Vagina (tissue), 2 donors: ENCODE data around the gene SLTM. TPM values are rescaled to one million over a fixed set of nuclear protein-coding genes. Genes with fewer than 3 reads are reported as not detected.
"Not testable (repeated sequence)": the region's sequence is repeated elsewhere in the genome, so short reads cannot be mapped to it uniquely, and the experiment has no call there.

Experiments
- DNase-seq, 2 donors: peaks; one replicate each; pipeline ENCODE4 v3.0.0-alpha.2; 2017; ENCODE audit errors: extremely low spot score in 2 of 2
- H3K27ac ChIP-seq: fragments of 200-600 bp; sonication (generic); one replicate; pipeline ENCODE4 v1.5.1; 2019
- H3K27me3 ChIP-seq: fragments of 200-600 bp; sonication (generic); one replicate; pipeline ENCODE4 v1.5.1; 2019
- H3K36me3 ChIP-seq, 2 donors: fragments of 200-600 bp; sonication (generic); one replicate each; pipeline ENCODE4 v1.5.1; 2017 to 2019
- H3K4me1 ChIP-seq: fragments of 200-600 bp; sonication (generic); one replicate; pipeline ENCODE4 v1.5.1; 2019
- H3K4me3 ChIP-seq, 2 donors: fragments of 200-600 bp; sonication (generic); 1 replicate in 1 of 2; 2 replicates in 1 of 2; pipeline ENCODE4 v1.5.1; 2016 to 2019
- H3K9me3 ChIP-seq: fragments of 200-600 bp; sonication (generic); one replicate; pipeline ENCODE4 v1.5.1; 2019
- CTCF ChIP-seq, 3 experiments: fragments of 450-650 bp in 2 of 3; fragments of 200-600 bp in 1 of 3; sonication (generic) in 1 of 3; IDR thresholded peaks; one replicate each; pipeline ENCODE4 v1.5.1; 2017 to 2019; ENCODE audit warnings: antibody characterized with exemption in 3 of 3, mild to moderate bottlenecking in 2 of 3, moderate library complexity in 2 of 3
- POLR2A ChIP-seq, 2 donors: fragments of 450-650 bp; IDR thresholded peaks; one replicate each; pipeline ENCODE4 v1.6.1; 2017; ENCODE audit warnings: antibody characterized with exemption in 2 of 2, mild to moderate bottlenecking in 2 of 2, moderate library complexity in 2 of 2
- POLR2AphosphoS5 ChIP-seq, 2 donors: sonication (generic); formaldehyde crosslinking; IDR thresholded peaks; one replicate each; pipeline ENCODE4 v1.9.0; 2017; ENCODE audit warnings: antibody characterized with exemption in 2 of 2, mild to moderate bottlenecking in 2 of 2, low read depth in 1 of 2; ENCODE audit not compliant: insufficient read depth in 1 of 2
- intact Hi-C: fragments of 100-400 bp; cut with DNase I; formaldehyde crosslinking; loops from one replicate; pipeline ENCODE4 v1.15.1; 2023
- total RNA-seq: library from RNA; depleted of rRNA; stranded (reverse); fragments of >200 nt; gene quantifications from one replicate; pipeline ENCODE4 v1.2.3, GENCODE V29; 2016

Gene SLTM
- total RNA-seq, 1 donor from 2014 or later, result 76.9 TPM

DNA sequence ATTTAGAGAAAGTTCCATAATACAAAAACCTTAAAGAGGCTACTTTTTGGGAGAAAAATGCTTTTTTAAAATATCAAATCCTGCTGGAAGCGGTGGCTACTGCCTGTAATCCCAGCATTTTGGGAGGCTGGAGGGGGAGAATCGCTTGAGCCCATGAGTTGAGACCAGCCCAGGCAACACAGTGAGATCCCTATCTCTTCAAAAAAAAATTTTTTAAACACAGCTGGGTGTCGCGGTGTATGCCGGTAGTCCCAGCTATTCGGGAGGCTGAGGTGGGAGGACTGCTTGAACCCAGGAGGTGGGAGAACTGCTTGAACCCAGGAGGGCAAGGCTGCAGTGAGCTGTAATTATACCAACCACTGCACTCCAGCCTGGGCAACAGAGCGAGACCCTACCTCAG, 14.2 kb downstream of the SLTM start:
- TF ChIP-seq POLR2A (IDR thresholded peaks at IDR 0.05) (no peak), POLR2AphosphoS5 (IDR thresholded peaks at IDR 0.05; ENCODE audit: insufficient read depth in 1 of 2, low read depth in 1 of 2) (no peak), CTCF (IDR thresholded peaks at IDR 0.05) (no peak)
- no peak overlapping the region for H3K4me3 ChIP-seq
- H3K9me3 ChIP-seq, result no peaks in the 10 kb centered on the region
- intact Hi-C loops, result no loop called here
- H3K36me3 ChIP-seq, result peaks cover 0 to 12% of the 10 kb centered on the region in 2 donors
- no peak overlapping the region for H3K27ac ChIP-seq
- DNase-seq, result no peak
- peaks cover 45% of the 10 kb centered on the region for H3K4me1 ChIP-seq
- no peaks in the 10 kb centered on the region for H3K27me3 ChIP-seq

- peaks cover 0 to 22% of the 10 kb centered on the region in 2 donors for H3K36me3 ChIP-seq
- no peak overlapping the region for H3K27ac ChIP-seq
- peaks cover 35% of the 10 kb centered on the region for H3K4me1 ChIP-seq
- H3K4me3 ChIP-seq, result no peak overlapping the region
- intact Hi-C loops, result no loop called here
- DNase-seq, result no peak
- H3K27me3 ChIP-seq, result no peaks in the 10 kb centered on the region
- TF ChIP-seq POLR2A (IDR thresholded peaks at IDR 0.05) (no peak), CTCF (IDR thresholded peaks at IDR 0.05) (no peak)
- no peaks in the 10 kb centered on the region for H3K9me3 ChIP-seq
Observed at GRCh38 chr15:58918239-58918638, 15.2 kb downstream of the SLTM start.

- Histone ChIP-seq H3K36me3 (peaks cover 0 to 27% of the 10 kb centered on the region in 2 donors), H3K4me1 (peaks cover 30% of the 10 kb centered on the region)
- DNase-seq, H3K4me3 ChIP-seq, H3K27me3 ChIP-seq, intact Hi-C loops, H3K9me3 ChIP-seq, H3K27ac ChIP-seq: not testable (repeated sequence)
Observed at GRCh38 chr15:58917613-58918129, 15.8 kb downstream of the SLTM start.

GRCh38 chr15:58916962-58917361, 16.5 kb downstream of the SLTM start:
- TF ChIP-seq CTCF (IDR thresholded peaks at IDR 0.05) (no peak), POLR2A (IDR thresholded peaks at IDR 0.05) (no peak), POLR2AphosphoS5 (IDR thresholded peaks at IDR 0.05; ENCODE audit: insufficient read depth in 1 of 2, low read depth in 1 of 2) (no peak)
- H3K36me3 ChIP-seq, result peaks cover 0 to 34% of the 10 kb centered on the region in 2 donors
- DNase-seq, result no peak
- peaks cover 28% of the 10 kb centered on the region for H3K4me1 ChIP-seq
- intact Hi-C loops, result no loop called here
- H3K27ac ChIP-seq, result no peak overlapping the region
- no peaks in the 10 kb centered on the region for H3K27me3 ChIP-seq
- no peaks in the 10 kb centered on the region for H3K9me3 ChIP-seq
- no peak overlapping the region for H3K4me3 ChIP-seq

DNA sequence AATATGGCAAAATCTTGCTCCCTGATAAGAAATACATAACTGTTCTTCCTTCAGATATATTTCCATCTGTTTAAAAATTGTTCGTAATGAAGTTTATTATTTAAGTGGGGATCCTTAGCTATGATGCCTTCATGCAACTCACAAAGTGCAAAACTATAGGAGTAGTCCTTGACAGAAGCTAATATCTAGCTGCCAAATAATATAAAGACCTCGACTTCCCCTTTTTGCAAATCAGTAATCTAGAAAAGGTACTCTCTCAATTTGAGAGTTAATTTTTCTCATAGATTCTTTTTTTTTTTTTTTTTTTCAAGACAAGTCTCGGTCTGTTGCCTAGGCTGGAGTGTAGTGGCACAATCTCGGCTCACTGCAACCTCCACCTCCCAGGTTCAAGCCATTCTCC, 23.0 kb downstream of the SLTM start:
- Histone ChIP-seq H3K27ac (no peak overlapping the region), H3K4me3 (no peak overlapping the region), H3K9me3 (no peaks in the 10 kb centered on the region), H3K36me3 (peaks cover 0 to 46% of the 10 kb centered on the region in 2 donors), H3K4me1 (no peaks in the 10 kb centered on the region), H3K27me3 (no peaks in the 10 kb centered on the region)
- DNase-seq, result no peak
- intact Hi-C loops, result no loop called here
- TF ChIP-seq POLR2A (IDR thresholded peaks at IDR 0.05) (no peak), POLR2AphosphoS5 (IDR thresholded peaks at IDR 0.05; ENCODE audit: insufficient read depth in 1 of 2, low read depth in 1 of 2) (no peak), CTCF (IDR thresholded peaks at IDR 0.05) (no peak)
